ENCODE results near the gene TVP23B.
"Not testable (repeated sequence)": the region's sequence is repeated elsewhere in the genome, so short reads cannot be mapped to it uniquely, and the experiment has no call there.

TVP23B gene

GRCh38 chr17:18780991-18781718 lies at the start of gene TVP23B:
Gene TVP23B (plus strand): TSS chr17:18781183. CDS start chr17:18781294, 111 bp downstream.
- DNase-seq (ENCODE audit: low read depth): peak; percentile 79

GRCh38 chr17:18732438-18732837 lies 48.5 kb upstream of the TVP23B start:
- DNase-seq (ENCODE audit: low read depth): not testable (repeated sequence)

GRCh38 chr17:18733350-18733749 lies 47.6 kb upstream of the TVP23B start:
- not testable (repeated sequence) for DNase-seq (ENCODE audit: low read depth)

- DNase-seq (ENCODE audit: low read depth): not testable (repeated sequence)
Observed at GRCh38 chr17:18739616-18740391, 41.2 kb upstream of the TVP23B start.

- not testable (repeated sequence) for DNase-seq (ENCODE audit: low read depth)
Observed at GRCh38 chr17:18741228-18741627, 39.8 kb upstream of the TVP23B start.

- DNase-seq (ENCODE audit: low read depth): not testable (repeated sequence)
Observed at GRCh38 chr17:18743699-18744421, 37.1 kb upstream of the TVP23B start, which contains the start of gene FBXW10. Gene FBXW10 (plus strand): TSS chr17:18744054. CDS start chr17:18744245, 191 bp downstream.

- DNase-seq (ENCODE audit: low read depth): not testable (repeated sequence)
Observed at GRCh38 chr17:18744726-18745125, 36.3 kb upstream of the TVP23B start.

- DNase-seq (ENCODE audit: low read depth): not testable (repeated sequence)
Observed at GRCh38 chr17:18746551-18746950, 34.4 kb upstream of the TVP23B start.

GRCh38 chr17:18747501-18747900 lies 33.5 kb upstream of the TVP23B start:
- not testable (repeated sequence) for DNase-seq (ENCODE audit: low read depth)

GRCh38 chr17:18750242-18750641 lies 30.7 kb upstream of the TVP23B start:
- DNase-seq (ENCODE audit: low read depth): not testable (repeated sequence)

- not testable (repeated sequence) for DNase-seq (ENCODE audit: low read depth)
Observed at GRCh38 chr17:18753829-18754409, 27.1 kb upstream of the TVP23B start.

GRCh38 chr17:18755969-18756368 lies 25.0 kb upstream of the TVP23B start:
- not testable (repeated sequence) for DNase-seq (ENCODE audit: low read depth)

- not testable (repeated sequence) for DNase-seq (ENCODE audit: low read depth)
Observed at GRCh38 chr17:18757368-18758044, 23.5 kb upstream of the TVP23B start.

- DNase-seq (ENCODE audit: low read depth): not testable (repeated sequence)
Observed at GRCh38 chr17:18758344-18758743, 22.6 kb upstream of the TVP23B start.

- not testable (repeated sequence) for DNase-seq (ENCODE audit: low read depth)
Observed at GRCh38 chr17:18760221-18760620, 20.8 kb upstream of the TVP23B start.

- DNase-seq (ENCODE audit: low read depth): not testable (repeated sequence)
Observed at GRCh38 chr17:18770572-18770971, 10.4 kb upstream of the TVP23B start.

- DNase-seq (ENCODE audit: low read depth): not testable (repeated sequence)
Observed at GRCh38 chr17:18771066-18771465, 9.9 kb upstream of the TVP23B start.

GRCh38 chr17:18772471-18772870 lies 8.5 kb upstream of the TVP23B start:
- DNase-seq (ENCODE audit: low read depth): no peak

GRCh38 chr17:18781805-18782204 lies 822 bp downstream of the TVP23B start:
- not testable (repeated sequence) for DNase-seq (ENCODE audit: low read depth)

- not testable (repeated sequence) for DNase-seq (ENCODE audit: low read depth)
Observed at GRCh38 chr17:18785933-18786332, 5.0 kb downstream of the TVP23B start.

- DNase-seq (ENCODE audit: low read depth): not testable (repeated sequence)
Observed at GRCh38 chr17:18786890-18787289, 5.9 kb downstream of the TVP23B start.
